NOMO-1 treated with dmso at 0.1 percent for 144 hours (cell line): Measurements from ENCODE around the gene NDUFV1.
"Not testable (repeated sequence)": the region's sequence is repeated elsewhere in the genome, so short reads cannot be mapped to it uniquely, and the experiment has no call there.

Experiments
- DNase-seq: peaks from one replicate; lab custom pipeline; 2025; ENCODE audit not compliant: unreplicated experiment; lab: John Stamatoyannopoulos, UW

NDUFV1 gene

DNA sequence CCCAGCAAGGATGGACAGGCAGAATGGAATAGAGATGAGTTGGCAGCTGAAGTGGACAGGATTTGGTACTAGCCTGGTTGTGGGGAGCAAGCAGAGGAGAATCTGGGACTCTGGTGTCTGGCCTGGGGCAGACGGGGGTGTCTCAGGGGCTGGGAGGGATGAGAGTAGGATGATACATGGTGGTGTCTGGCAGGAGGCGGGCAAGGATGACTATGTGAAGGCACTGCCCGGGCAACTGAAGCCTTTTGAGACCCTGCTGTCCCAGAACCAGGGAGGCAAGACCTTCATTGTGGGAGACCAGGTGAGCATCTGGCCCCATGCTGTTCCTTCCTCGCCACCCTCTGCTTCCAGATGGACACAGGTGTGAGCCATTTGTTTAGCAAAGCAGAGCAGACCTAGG, 20.8 kb upstream of the NDUFV1 start:
- DNase-seq = no peak

DNA sequence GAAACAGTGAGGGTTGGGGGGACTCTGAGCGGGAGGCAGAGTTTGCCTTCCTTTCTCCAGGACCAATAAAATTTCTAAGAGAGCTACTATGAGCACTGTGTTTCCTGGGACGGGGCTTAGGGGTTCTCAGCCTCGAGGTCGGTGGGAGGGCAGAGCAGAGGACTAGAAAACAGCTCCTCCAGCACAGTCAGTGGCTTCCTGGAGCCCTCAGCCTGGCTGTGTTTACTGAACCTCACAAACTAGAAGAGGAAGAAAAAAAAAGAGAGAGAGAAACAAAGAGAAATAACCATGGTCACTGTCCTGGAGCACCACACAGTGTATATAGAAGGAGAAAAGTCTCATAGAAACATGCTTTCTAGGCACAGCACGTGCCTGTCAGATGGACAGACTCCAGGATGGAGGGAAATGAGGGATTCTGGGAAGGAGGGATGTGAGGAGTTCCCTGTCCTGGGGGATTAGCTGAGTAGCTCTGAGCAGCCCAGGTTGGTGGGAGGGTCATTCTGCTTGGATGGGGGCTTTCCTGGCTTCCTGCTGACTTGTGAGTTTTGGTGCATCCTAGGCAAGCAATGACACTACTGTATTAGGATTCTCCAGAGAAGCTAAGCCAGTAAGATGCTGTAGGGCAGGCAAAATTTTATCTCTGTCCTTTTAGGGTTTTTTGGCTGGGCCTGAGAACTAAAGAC, 20.0 kb upstream of the NDUFV1 start:
- DNase-seq = no peak

DNA sequence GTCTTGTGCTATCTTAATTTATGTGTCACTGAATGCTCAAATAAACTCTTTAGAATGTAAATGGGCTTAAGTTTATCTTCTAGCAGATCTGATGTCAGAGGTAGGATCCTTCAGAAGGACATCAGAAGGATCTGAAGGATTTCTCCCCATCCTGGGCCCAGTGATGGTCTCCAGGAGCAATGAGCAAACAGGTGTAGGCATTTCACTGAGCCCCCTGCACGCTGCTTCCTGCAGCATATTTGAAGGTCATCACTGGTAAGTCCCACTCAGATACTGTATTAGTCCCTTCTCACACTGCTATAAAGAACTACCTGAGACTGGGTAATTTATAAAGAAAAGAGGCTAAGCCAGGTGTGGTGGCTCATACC, 18.6 kb upstream of the NDUFV1 start:
- no peak for DNase-seq

DNA sequence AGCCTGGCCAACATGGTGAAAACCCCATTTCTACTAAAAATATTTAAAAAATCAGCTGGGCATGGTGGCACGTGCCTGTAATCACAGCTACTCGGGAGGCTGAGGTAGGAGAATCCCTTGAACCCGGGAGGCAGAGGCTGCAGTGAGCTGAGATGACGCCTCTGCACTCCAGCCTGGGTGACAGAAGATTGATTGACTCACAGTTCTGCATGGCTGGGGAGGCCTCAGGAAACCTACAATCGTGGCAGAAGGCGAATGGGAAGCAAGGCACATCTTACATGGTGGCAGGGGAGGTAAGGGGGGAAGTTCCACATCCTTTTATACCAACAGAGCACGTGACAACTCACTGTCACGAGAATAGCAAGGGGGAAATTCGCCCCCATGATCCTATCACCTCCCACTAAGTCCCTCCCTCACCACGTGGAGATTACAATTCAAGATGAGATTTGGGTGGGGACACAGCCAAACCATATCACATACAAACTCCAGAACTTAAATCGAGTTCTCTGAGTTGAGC, 17.8 kb upstream of the NDUFV1 start:
- DNase-seq = not testable (repeated sequence)

DNA sequence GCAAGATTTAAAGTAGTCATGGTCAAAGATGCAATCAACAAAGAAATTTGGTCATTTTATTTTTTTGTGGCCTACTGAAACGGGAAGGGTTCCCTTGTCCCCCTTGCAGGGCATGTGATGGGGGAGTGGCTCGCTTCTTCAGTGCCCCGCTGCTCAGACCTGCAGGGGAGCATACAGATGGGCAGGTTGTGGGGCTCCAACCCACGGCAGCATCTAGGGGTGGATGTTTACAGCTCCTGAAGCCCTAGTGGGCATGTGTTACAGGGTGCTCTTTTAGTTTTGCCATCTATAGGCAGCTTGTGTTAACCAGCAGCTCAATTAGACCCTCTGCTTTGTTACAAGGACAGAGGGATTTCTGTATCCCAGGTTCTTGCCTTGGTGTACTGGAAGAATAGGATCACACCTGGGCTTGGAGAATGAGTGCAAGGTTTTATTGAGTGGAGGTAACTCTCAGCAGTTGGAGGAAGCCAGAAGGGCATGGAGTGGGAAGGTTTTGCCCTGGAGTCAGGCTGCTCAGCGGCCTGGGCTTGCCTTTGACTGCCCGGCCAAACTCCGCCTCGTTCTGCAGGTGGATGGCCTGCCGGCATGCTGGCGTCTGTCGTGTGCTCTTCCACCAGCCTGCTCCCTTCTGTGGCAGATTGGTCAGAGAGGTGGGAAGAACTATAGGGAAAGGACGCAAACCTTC, 13.7 kb upstream of the NDUFV1 start:
- no peak for DNase-seq

DNA sequence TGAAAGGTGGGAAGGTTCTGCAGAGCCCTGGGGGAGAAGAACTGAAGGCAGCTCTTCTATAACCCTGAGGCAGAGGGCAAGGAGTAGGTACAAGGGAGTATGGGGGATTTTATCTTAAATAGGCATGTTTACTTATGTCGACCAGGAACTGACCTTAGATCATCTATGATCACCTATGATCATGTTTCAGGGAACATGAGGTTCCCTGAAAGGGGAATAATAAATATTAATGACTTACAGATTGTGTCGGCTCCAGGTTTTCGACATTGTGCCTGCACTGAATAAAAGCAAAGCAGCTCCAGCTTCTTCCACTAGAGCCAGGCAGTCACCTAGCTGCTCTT, 13.2 kb upstream of the NDUFV1 start:
- DNase-seq = no peak

DNA sequence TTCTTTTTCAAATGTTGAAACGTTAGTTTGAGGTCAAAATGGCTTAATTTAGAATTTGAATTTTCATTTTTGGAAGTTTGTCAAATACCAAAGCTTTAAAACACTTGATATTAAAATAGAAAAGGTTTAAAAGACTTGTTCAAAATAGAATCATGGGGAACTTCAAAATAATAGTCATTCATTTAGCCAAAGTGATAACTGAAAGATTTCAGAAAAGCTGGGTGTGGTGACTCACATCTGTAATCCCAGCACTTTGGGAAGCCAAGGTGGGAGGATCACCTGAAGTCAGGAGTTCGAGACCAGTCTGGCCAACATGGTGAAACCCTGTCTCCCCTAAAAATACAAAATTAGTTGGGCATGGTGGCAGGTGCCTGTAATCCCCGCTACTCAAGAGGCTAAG, 12.3 kb upstream of the NDUFV1 start:
- no peak for DNase-seq

DNA sequence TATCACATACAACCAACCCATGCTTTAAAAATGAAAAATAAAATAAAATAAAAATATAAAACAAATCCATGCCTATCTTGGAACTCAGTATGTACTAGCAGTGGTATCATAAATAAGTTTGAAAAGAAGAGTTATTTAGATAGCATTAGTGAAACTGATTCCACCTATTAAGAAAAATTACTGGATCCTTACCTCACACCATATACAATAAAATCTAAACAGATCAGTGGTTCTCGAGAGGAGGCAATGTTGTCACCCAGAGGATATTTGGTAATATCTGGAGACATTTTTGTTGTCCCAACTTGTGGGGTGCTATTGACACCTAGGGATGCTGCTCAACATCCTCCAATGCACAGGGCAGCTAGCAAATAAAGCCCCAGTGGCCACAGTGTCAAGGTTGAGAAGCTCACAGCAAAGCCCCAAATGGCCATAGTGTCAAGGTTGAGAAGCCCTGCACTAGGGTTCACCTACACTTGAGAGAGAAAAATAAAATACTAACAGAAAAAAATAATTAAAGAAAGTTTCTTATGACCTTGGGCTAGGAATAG, 9.9 kb upstream of the NDUFV1 start:
- DNase-seq = no peak

DNA sequence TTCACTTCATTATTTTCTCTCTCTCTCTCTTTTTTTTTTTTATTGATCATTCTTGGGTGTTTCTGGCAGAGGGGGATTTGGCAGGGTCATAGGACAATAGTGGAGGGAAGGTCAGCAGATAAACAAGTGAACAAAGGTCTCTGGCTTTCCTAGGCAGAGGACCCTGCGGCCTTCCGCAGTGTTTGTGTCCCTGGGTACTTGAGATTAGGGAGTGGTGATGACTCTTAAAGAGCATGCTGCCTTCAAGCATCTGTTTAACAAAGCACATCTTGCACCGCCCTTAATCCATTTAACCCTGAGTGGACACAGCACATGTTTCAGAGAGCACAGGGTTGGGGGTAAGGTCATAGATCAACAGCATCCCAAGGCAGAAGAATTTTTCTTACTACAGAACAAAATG, 9.3 kb upstream of the NDUFV1 start:
- DNase-seq = not testable (repeated sequence)

DNA sequence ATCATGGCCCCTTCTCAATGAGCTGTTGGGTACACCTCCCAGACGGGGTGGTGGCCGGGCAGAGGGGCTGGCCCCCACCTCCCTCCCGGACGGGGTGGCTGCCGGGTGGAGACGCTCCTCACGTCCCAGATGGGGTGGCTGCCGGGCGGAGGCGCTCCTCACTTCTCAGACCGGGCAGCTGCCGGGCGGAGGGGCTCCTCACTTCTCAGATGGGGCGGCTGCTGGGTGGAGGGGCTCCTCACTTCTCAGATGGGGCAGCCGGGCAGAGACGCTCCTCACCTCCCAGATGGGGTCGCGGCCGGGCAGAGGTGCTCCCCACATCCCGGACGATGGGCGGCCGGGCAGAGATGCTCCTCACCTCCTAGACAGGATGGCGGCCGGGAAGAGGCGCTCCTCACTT, 8.8 kb upstream of the NDUFV1 start:
- not testable (repeated sequence) for DNase-seq

DNA sequence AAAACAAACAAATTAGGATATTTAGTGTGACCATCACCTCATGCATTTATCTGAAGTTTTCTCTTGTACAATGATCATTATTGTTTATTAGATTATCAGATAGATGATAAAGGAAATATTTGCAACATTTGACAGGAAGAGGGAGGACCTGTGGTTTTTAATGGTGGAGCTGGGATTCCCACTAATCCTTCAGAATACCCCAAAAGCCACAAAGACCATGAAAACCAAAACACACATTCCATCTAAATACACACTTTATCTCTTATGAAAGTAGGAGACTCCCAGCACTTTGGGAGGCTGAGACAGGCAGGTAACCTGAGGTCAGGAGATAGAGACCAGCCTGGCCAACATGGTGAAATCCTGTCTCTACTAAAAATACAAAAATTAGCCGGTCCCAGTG, 7.6 kb upstream of the NDUFV1 start:
- DNase-seq = no peak

DNA sequence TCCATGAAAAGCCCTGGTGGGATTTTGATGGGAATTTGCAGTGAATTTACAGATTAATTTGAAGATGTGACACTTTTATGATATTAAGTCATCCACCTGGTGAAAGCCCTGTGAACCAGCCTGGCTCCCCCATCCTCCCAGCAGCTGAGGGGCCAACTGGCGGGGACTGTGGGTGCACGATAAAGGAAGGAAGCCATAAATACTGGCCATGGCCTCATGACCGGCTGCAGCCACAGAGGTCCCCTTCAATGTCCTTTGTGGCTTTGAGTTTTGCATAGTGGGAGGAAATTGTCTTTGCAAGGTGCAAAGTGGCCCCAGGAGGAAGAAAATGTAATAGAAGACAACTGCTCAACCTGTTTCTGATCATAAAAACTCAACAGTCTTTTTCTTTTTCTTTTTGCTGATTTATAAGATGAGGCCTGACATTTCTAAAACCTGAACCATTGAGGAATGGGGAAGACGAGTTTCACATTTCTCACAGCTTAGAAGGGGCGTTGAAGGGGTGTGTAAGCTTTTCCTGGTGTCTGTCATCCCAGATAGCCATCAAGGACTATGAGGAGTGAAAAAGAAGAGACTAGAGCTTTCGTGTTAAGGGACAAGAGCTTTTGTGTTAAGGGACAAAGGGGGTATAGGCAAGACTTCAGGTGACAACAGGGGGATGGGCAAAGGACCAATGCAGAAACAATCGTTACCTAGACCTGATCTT, 6.3 kb upstream of the NDUFV1 start:
- DNase-seq = peak; percentile 85

DNA sequence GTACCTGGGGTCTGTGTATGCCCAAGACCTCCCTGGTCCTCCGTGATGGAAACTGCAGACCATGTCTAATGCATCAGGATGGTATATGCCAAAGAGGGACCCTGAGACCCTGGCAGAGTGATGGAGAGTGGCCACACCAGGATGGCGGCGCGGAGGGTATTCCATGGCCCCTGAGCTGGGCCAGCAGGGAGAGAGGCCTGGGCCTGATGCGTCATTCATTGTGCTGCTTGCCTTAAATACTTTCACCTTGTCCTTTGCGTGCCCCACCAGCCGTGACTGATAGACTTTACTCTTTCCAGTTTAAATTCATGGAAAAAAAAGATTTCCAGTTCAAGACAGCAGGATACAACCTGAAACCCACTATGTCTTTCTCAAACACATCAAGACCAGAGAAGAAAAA, 5.6 kb upstream of the NDUFV1 start:
- DNase-seq = no peak

DNA sequence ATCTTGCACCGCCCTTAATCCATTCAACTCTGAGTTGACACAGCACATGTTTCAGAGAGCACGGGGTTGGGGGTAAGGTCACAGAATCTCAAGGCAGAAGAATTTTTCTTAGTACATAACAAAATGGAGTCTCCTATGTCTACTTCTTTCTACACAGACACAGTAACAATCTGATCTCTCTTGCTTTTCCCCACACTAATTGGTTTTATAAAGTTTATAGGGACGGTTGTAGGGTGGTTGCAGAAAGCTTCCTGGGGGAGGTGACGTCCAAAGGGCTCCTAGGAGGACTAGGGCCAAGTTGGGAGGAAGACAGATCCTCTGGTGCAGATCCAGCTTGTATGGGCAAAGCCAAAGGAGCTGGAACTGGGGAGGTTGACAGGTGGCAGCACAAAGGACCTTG, 2.6 kb upstream of the NDUFV1 start:
- DNase-seq = not testable (repeated sequence)

DNA sequence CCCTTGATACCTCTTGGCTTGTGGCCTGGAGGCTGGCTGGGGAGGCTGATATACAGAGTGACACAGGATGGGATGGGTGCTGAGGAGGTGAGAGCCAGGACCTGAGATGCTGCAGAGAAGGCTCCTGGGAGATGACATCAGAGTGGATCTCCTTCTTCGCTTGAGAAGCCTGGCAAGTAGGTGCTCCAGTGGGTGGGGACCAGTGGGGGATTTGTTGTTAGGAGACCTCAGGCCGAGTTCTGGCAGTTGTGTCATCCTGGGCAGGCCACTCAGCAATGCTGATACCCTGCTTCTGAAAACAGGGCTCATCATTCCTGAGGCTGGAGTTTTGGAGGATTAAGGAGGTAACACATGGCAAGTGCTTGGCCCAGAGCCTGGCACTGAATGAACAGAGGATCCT, 1.9 kb upstream of the NDUFV1 start:
- DNase-seq = no peak

DNA sequence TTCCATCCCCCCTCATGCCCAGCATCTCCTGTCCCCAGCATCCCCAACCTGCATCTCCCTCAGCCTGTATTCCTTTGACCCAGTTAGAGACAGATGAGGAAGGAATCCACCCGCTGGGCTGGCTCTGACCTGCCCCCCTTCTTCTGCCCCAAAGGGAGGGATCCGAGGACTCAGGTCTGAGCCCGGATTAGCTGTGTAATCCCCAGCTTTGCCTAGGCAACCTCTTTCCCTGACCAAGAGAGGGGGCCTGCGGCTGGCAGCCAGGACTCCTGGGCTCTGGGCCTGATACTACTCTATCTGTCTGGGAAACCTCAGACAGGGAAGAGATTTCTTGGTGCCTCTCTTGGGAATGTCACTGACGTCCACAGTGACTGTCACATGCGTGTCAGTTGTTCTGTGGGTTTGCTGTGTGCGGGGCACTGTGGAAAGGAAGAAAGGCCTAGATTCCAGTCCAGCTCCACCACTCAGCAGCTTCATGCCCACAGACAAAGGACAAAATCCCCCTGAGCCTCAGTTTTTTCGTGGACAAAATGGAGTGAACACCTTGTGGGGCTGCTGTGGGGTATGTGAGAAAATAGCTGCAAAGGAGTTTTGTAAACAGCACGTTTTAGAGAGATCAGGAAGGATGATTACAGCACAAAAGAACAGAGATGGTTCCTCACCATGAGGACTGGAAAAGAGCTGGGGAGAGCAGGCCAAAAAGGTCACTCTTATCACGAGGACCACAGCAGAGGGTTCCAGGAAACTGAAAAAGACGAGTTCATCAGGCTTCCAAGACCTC, 1.3 kb upstream of the NDUFV1 start:
- DNase-seq = no peak

DNA sequence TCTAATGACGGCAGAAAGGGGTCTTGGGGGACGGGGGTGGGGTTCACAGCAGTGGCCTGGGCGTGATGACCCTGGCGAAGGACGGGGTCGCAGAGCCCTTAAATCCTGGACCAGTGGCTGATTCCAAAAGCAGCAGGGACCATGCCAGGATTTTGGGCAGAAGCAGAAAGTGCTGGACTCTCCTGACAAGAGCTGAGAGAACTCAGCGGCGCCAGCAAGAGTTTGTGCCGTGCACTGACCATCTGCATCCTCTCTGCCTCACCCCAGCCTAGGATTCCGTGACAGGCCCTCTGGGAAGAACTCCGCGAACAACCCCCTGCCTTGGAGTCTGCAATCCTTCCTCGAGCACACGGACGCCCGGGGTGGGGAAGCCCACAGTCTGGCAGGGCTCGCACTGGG, 644 bp upstream of the NDUFV1 start:
- DNase-seq = no peak

DNA sequence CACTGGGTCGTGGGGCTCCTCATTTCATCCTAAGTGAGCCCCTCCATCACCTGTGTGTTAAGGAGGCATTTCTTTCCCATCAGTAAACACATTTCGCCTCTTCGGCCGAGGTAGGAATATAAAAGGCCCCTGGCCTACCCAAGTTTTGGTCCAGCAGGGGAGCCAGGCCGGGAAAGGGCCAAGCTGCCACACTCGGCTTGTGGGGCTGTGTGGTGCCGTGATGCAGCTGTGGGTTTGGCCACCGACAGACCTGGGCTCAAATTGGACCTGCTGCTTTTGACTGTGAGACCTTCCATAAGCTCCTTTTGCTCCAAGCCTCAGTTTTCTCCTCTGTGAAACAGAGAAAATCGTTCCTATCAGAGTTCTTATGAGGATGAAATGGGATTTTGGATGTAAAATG, 771 bp downstream of the NDUFV1 start:
- DNase-seq = no peak

DNA sequence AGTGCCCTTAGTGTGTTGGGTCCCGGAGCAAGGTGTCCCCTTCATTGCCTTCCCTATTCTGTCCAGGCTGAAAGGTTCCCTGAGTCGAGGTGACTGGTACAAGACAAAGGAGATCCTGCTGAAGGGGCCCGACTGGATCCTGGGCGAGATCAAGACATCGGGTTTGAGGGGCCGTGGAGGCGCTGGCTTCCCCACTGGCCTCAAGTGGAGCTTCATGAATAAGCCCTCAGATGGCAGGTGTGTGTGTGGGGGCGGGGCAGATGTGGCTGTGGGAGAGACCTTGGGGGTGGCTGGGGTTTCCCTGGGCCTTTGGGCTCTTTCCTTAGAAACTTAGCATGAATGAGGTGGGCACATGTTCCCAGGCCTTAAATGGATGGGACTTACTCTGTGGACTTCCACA, 1.8 kb downstream of the NDUFV1 start:
- DNase-seq = no peak

DNA sequence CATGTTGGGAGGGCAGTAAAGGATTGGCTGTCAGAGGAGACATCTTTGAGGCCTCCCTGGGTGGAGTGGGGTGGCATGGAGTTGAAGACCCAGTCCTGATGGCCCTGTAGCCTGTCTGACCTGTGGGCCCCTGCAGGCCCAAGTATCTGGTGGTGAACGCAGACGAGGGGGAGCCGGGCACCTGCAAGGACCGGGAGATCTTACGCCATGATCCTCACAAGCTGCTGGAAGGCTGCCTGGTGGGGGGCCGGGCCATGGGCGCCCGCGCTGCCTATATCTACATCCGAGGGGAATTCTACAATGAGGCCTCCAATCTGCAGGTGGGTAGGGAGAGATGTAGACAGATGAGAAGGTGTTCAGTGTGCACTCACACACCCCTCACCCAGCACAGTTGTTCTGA, 2.6 kb downstream of the NDUFV1 start:
- DNase-seq = no peak

DNA sequence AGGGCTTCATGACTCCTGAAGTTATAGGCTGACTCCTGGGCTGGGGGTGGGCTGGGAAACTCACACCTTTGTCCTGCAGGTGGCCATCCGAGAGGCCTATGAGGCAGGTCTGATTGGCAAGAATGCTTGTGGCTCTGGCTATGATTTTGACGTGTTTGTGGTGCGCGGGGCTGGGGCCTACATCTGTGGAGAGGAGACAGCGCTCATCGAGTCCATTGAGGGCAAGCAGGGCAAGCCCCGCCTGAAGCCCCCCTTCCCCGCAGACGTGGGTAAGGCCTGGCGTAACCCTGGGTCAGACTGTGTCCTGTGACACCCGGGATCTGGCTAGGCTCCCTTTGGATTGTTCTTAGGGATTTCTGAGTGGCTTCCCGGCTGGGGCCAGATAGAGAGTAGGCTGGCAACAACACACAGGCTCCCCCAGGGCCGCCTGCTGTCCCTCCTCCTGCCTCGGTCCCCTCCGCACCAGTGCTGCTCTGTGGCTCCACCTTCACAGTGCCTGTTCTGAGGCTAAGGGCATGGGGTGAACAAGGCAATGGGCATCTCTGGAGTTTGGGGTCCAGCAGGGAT, 3.6 kb downstream of the NDUFV1 start:
- DNase-seq = no peak
